ENCODE data around the gene REEP1. TPM values are rescaled to one million over a fixed set of nuclear protein-coding genes. Genes with fewer than 3 reads are reported as not detected.

REEP1 gene
- total and polyA plus RNA-seq, 10 donors, result 0.57 to 7.6 (median 3.4) TPM

GRCh38 chr2:86285571-86285970 lies 51.9 kb downstream of the REEP1 start:
- peaks cover 0 to 8% (median 0%) of the 10 kb centered on the region in 7 donors for H3K27me3 ChIP-seq (replicated peaks in 1 of 7)
- no peak for TF ChIP-seq POLR2AphosphoS5 (IDR thresholded peaks at IDR 0.05)
- no peak for TF ChIP-seq CTCF (IDR thresholded peaks at IDR 0.05 in 8 of 11, conservative IDR thresholded peaks at IDR 0.05 in 3 of 11)
- TF ChIP-seq POLR2A (IDR thresholded peaks at IDR 0.05), result no peak
- no peaks in the 10 kb centered on the region for H3K36me3 ChIP-seq
- intact Hi-C loops (cut with DNase I; ENCODE audit: low total_unique reads), result no loop called here
- WGBS, 5 donors, result 62 to 75% (median 73%) methylated on average over 3 of the region's 3 CpGs
- no peaks in the 10 kb centered on the region for H3K9me3 ChIP-seq
- H3K27ac ChIP-seq, result no peak overlapping the region
- H3K4me1 ChIP-seq, result peaks cover 0 to 7% (median 0%) of the 10 kb centered on the region in 6 donors
- no peak for DNase-seq
- H3K4me3 ChIP-seq, result no peak overlapping the region

DNA sequence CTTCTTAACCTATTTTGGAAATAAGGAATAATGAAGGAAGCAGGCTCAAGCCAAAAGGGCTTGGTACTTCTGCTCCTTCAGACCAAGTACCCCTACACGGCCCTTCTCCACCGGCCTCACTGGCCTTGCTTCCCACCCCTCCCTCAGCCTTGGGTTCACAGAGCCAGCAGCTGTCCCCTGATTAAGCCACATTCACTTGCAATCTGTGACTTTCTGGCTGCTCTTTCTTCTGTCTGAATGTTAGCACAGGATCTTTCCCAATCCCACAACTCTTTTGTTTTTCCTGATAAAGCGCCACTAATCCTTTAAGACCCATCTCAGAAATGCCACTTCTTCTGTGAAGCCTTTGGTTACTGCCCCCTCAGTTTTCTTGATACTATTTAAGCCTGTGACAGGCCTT lies 52.4 kb downstream of the REEP1 start:
- no peaks in the 10 kb centered on the region for H3K36me3 ChIP-seq
- DNase-seq, result no peak
- intact Hi-C loops (cut with DNase I; ENCODE audit: low total_unique reads), result no loop called here

GRCh38 chr2:86284401-86284841 lies 53.0 kb downstream of the REEP1 start:
- no peaks in the 10 kb centered on the region for H3K36me3 ChIP-seq
- intact Hi-C loops (cut with DNase I; ENCODE audit: low total_unique reads), result no loop called here
- peaks cover 0 to 7% (median 0%) of the 10 kb centered on the region in 6 donors for H3K4me1 ChIP-seq
- WGBS, 5 donors, result 59 to 75% (median 70%) methylated on average over 5 to 12 of the region's 12 CpGs
- no peak overlapping the region for H3K4me3 ChIP-seq
- no peaks in the 10 kb centered on the region for H3K27me3 ChIP-seq (replicated peaks in 1 of 7)
- no peak for DNase-seq
- TF ChIP-seq POLR2A (IDR thresholded peaks at IDR 0.05) (no peak), CTCF (IDR thresholded peaks at IDR 0.05 in 8 of 11, conservative IDR thresholded peaks at IDR 0.05 in 3 of 11) (no peak), POLR2AphosphoS5 (IDR thresholded peaks at IDR 0.05) (peak in 1 of 3 donors; percentile 36)
- H3K27ac ChIP-seq, result peak overlapping the region in 3 of 8 donors; percentile 22 to 47 (median 29)
- H3K9me3 ChIP-seq, result no peaks in the 10 kb centered on the region

More for the DNA sequence above, 52.4 kb downstream of the REEP1 start:
- H3K27me3 ChIP-seq (replicated peaks in 1 of 7), result peaks cover 0 to 2% (median 0%) of the 10 kb centered on the region in 7 donors
- TF ChIP-seq POLR2A (IDR thresholded peaks at IDR 0.05), result no peak
- TF ChIP-seq CTCF (IDR thresholded peaks at IDR 0.05 in 8 of 11, conservative IDR thresholded peaks at IDR 0.05 in 3 of 11), result no peak
- 71 to 82% (median 76%) methylated on average over 3 of the region's 3 CpGs for WGBS, 5 donors
- H3K4me3 ChIP-seq, result no peak overlapping the region
- H3K27ac ChIP-seq, result peak overlapping the region in 2 of 8 donors; percentile 29 to 47
- no peaks in the 10 kb centered on the region for H3K9me3 ChIP-seq
- peaks cover 0 to 7% (median 0%) of the 10 kb centered on the region in 6 donors for H3K4me1 ChIP-seq

GRCh38 chr2:86283411-86284030 lies 53.9 kb downstream of the REEP1 start:
- no peak overlapping the region for H3K27ac ChIP-seq

More at GRCh38 chr2:86283411-86284030, 53.9 kb downstream of the REEP1 start:
- no peaks in the 10 kb centered on the region for H3K9me3 ChIP-seq
- DNase-seq, result no peak
- TF ChIP-seq POLR2AphosphoS5 (IDR thresholded peaks at IDR 0.05) (no peak), CTCF (IDR thresholded peaks at IDR 0.05 in 8 of 11, conservative IDR thresholded peaks at IDR 0.05 in 3 of 11) (no peak), POLR2A (IDR thresholded peaks at IDR 0.05) (no peak)
- 86 to 95% (median 88%) methylated on average over 4 to 5 of the region's 5 CpGs for WGBS, 5 donors
- H3K27me3 ChIP-seq (replicated peaks in 1 of 7), result no peaks in the 10 kb centered on the region
- intact Hi-C loops (cut with DNase I; ENCODE audit: low total_unique reads), result no loop called here
- no peak overlapping the region for H3K4me3 ChIP-seq
- peaks cover 0 to 7% (median 0%) of the 10 kb centered on the region in 6 donors for H3K4me1 ChIP-seq
- H3K36me3 ChIP-seq, result no peaks in the 10 kb centered on the region
